BJ (cell line): ENCODE results near the gene ZDHHC13. TPM values are rescaled to one million over a fixed set of nuclear protein-coding genes. Genes with fewer than 3 reads are reported as not detected.

Experiments
- CTCF ChIA-PET: fragments of 350-600 bp; formaldehyde crosslinking; extraction: SDS; loops from one replicate; lab custom pipeline; 2021; ENCODE audit warnings: antibody characterized with exemption, inconsistent platforms; lab: Yijun Ruan, JAX
- POLR2A ChIA-PET: fragments of 300-600 bp; sonication (Branson Sonifier 250); formaldehyde crosslinking; extraction: SDS; loops from one replicate; lab custom pipeline; 2021; ENCODE audit warnings: antibody characterized with exemption; lab: Charles Lee
- DNase-seq: peaks from one replicate; pipeline ENCODE4 v3.0.0-alpha.2; 2011; ENCODE audit warnings: low read depth
- H3K27me3 ChIP-seq: 2 replicates; pipeline ENCODE4 v1.6.0; 2011; ENCODE audit warnings: low read length; ENCODE audit not compliant: control insufficient read depth, insufficient read depth
- H3K36me3 ChIP-seq: 2 replicates; pipeline ENCODE4 v1.5.1; 2011; ENCODE audit warnings: low read length; ENCODE audit not compliant: control insufficient read depth, insufficient read depth
- H3K4me3 ChIP-seq: 2 replicates; pipeline ENCODE4 v1.5.1; 2011; ENCODE audit warnings: low read depth, mild to moderate bottlenecking, control low read depth, low read length
- CTCF ChIP-seq: IDR thresholded peaks from 2 replicates; pipeline ENCODE4 v1.5.1; 2011; ENCODE audit warnings: low read depth, mild to moderate bottlenecking, control low read depth, inconsistent platforms, low read length, moderate library complexity; ENCODE audit not compliant: insufficient read depth
- polyA plus RNA-seq: library from polyadenylated mRNA; depleted of rRNA; stranded (reverse); fragments of >200 nt; gene quantifications from 2 replicates; pipeline ENCODE4 v1.2.3, GENCODE V29; 2011

The ZDHHC13 gene
- polyA plus RNA-seq, 1 experiment = 9.3 TPM

- DNase-seq = no peak
- ChIA-PET POLR2A (no interaction called here), CTCF (no interaction called here)
- Histone ChIP-seq H3K27me3 (peaks cover 10% of the 10 kb centered on the region), H3K36me3 (no peaks in the 10 kb centered on the region), H3K4me3 (no peak overlapping the region)
- no peak for TF ChIP-seq CTCF
These were observed 92.8 kb downstream of the ZDHHC13 start for GRCh38 chr11:19209617-19210370.

DNA sequence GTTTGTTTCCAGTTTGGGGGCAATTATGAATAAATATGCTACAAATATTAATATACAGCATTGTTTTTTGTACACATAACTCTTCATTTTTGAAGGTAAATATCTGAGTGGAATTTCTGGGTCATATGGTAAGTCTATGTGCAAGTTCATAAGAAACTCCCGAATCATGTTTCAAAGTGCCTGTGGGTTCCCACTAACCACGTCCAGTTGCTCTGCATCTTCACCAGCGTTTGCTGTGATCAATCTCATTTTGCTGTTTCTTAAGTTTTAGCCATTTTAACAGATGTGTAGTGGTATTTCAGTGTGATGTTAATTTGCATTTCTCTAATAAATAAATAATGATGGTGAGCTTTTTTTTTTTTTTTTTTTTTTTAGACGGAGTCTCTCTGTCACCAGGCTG, 99.1 kb downstream of the ZDHHC13 start:
- no peaks in the 10 kb centered on the region for H3K36me3 ChIP-seq
- ChIA-PET CTCF (interaction anchor here (0.8 to 0.9 kb wide), 2 partner anchors 139 to 145 kb away, joined by 3 read pairs; no protein-coding TSS in a partner anchor), POLR2A (no interaction called here)
- no peak for DNase-seq
- peaks cover 5% of the 10 kb centered on the region for H3K27me3 ChIP-seq
- H3K4me3 ChIP-seq = no peak overlapping the region
- TF ChIP-seq CTCF = no peak

DNA sequence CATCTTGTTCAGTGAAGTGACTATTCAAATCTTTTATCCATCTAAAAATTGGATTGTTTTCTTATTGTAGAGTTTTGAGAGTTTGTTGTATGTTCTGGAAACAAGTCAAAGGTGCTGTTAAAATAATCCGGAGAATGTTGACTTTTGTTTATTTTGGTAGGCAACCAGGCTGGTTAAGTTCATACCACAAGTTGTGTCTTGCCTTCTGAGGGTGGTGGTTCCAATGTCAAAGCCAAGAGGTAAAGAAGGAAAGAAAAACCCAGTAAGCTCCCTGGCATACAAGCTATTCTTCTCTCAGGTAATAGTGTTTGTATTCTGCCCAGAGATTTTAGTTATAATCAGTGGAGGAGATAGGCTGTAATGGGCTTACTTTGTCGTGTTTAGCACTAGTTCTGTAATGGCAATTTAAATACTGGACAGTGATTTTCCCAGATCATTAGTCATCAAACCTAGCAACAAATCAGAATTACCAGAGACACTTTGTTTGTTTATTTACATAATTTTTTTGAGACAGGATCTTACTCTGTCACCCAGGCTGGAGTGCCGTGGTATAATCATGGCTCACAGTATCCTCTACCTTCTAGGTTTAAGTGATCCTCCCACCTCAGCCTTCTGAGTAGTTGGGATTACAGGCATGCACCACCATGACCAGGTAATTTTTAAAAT, 99.9 kb downstream of the ZDHHC13 start:
- no peak for DNase-seq
- no peak overlapping the region for H3K4me3 ChIP-seq
- ChIA-PET CTCF (no interaction called here), POLR2A (no interaction called here)
- H3K36me3 ChIP-seq = no peaks in the 10 kb centered on the region
- no peak for TF ChIP-seq CTCF
- peaks cover 5% of the 10 kb centered on the region for H3K27me3 ChIP-seq

GRCh38 chr11:19218216-19218615, 101.2 kb downstream of the ZDHHC13 start:
- Histone ChIP-seq H3K36me3 (no peaks in the 10 kb centered on the region), H3K4me3 (no peak overlapping the region), H3K27me3 (peaks cover 5% of the 10 kb centered on the region)
- ChIA-PET CTCF (interaction anchor here (1.0 kb wide), 1 partner anchor 26 kb away, joined by 3 read pairs; no protein-coding TSS in a partner anchor), POLR2A (no interaction called here)
- no peak for DNase-seq
- no peak for TF ChIP-seq CTCF

- no peak for TF ChIP-seq CTCF
- Histone ChIP-seq H3K27me3 (peaks cover 4% of the 10 kb centered on the region), H3K36me3 (no peaks in the 10 kb centered on the region), H3K4me3 (no peak overlapping the region)
- ChIA-PET POLR2A (no interaction called here), CTCF (interaction anchor here (0.8 kb wide), 1 partner anchor 13 kb away, joined by 4 read pairs; no protein-coding TSS in a partner anchor)
- no peak for DNase-seq
These were observed 102.0 kb downstream of the ZDHHC13 start for GRCh38 chr11:19218786-19219460.
